ENCODE data around the gene TMEM52.

- no peak for TF ChIP-seq GATA3 (IDR thresholded peaks at IDR 0.05; ENCODE audit: low read depth, low read length)
- TF ChIP-seq GATA2 (IDR thresholded peaks at IDR 0.05; ENCODE audit: low read depth, low read length) = no peak
These were observed 22.2 kb upstream of the TMEM52 start for GRCh38 chr1:1941211-1941841.

Data from SH-SY5Y (cell line).